SHP77 (cell line): Measurements from ENCODE around the gene CST7.

Experiments used
- DNase-seq, 2 experiments: peaks; one replicate each; lab custom pipeline; 2025; lab: John Stamatoyannopoulos, UW

Gene CST7

DNA sequence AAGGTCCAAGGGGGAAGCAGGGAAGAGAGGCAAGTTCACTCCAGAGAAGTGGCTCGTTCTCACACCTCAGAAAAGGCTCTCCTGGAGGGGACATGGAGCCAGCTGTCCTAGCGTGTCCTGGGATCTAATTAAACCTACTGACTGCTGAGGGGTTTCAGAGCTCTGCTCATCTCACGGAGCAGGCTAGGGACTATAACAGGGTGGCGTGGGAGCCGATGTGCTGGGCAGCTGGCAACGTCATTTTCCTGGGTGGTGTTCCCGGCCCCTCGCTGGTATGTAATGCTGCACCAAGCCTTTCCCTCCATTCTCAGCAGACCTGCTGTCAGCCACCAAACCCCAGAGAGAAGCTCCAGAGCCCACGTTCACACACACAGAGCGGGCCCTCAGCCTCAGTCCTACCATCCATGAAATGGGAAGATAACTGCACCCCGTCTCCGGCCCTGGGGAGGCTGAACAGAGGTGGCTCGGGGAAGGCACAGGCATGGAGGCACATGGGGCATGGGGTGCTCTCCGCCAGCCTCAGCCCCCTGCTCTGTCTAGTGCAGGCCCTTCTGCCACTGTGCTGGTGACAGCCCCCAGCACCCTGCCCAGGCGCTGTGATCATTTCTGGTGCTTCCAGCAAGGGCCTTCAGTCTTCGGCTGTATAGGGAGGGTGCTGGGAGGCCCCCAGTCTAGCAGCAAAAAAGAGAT is 1.9 kb downstream of the CST7 start:
- no peak for DNase-seq

- no peak for DNase-seq
Observed at GRCh38 chr20:24951536-24952083, 2.5 kb downstream of the CST7 start.

- DNase-seq, result peak in 1 of 2 experiments; percentile 20
Observed at GRCh38 chr20:24952376-24953208, 3.5 kb downstream of the CST7 start.

DNA sequence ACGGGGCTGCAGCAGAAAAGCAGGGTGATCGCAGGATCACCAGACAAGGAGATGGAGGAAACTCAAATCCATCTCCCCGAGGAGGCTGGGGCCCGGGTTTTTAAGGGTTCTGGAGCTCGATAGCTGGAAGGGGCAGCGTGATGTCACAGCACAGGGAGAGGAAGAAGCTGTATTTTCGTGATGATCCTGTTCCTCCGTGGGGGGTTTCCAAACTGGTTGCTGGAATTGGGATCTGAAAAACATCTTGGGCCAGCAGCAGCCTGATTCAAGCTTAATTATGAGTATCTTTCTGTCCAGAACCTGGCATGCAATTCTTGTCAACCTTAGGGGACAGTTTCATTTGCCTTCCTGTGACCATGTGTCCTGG is 4.1 kb downstream of the CST7 start:
- no peak for DNase-seq

- DNase-seq, result no peak
Observed at GRCh38 chr20:24953621-24954133, 4.6 kb downstream of the CST7 start.

DNA sequence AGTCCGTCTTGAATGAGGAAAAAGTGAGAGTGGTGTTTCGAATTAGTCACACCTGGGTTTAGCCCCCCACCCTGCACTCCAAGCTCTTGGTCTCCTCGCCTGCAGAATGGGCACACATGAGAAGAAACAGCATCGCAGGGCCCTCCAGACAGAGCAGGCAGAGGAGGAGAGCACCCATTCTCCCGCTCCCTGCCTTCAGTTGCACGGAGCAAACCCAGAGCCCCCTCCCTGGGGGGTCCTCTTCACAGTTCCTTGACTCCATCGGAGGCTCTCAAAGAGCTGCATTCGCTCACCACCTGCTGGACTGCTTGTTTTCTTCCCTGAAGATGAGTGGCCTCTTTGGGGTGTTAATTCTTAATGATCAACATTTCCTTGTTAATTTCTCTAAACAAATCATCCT is 5.1 kb downstream of the CST7 start:
- DNase-seq, result no peak

- DNase-seq, result no peak
Observed at GRCh38 chr20:24954566-24954965, 5.5 kb downstream of the CST7 start.

GRCh38 chr20:24955045-24955444 is 6.0 kb downstream of the CST7 start:
- DNase-seq, result no peak

GRCh38 chr20:24956001-24956841 is 7.2 kb downstream of the CST7 start:
- DNase-seq, result no peak

GRCh38 chr20:24957326-24958016 is 8.4 kb downstream of the CST7 start:
- no peak for DNase-seq

- no peak for DNase-seq
Observed at GRCh38 chr20:24958506-24959385, 9.7 kb downstream of the CST7 start.

DNA sequence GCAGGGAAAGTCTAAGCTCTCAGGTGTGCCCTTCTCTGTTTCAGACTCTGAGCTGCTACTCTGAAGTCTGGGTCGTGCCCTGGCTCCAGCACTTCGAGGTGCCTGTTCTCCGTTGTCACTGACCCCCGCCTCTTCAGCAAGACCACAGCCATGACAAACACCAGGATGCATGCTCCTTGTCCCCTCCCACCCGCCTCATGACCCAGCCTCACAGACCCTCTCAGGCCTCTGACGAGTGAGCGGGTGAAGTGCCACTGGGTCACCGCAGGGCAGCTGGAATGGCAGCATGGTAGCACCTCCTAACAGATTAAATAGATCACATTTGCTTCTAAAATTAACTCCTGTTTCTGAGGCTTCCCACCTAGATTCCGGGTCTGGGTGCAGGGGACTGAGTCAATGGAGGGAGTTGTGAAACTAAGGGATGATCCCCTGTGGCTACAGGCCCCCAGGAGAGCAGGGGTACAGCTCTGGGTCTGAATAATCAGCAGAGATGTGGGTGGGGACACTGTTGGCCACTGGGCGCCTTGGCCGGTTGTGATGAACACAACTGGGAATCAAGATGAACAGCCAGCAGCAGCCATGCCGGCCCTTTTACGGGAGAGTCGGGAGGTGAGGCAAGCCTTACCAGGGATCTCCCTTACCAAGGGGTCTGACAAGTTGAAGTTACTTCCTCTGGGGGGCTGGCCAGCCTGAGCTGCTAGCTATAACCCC is 10.7 kb downstream of the CST7 start:
- DNase-seq, result no peak

GRCh38 chr20:24960302-24960801 is 11.3 kb downstream of the CST7 start:
- DNase-seq, result no peak

GRCh38 chr20:24960861-24961260 is 11.8 kb downstream of the CST7 start:
- DNase-seq, result no peak

DNA sequence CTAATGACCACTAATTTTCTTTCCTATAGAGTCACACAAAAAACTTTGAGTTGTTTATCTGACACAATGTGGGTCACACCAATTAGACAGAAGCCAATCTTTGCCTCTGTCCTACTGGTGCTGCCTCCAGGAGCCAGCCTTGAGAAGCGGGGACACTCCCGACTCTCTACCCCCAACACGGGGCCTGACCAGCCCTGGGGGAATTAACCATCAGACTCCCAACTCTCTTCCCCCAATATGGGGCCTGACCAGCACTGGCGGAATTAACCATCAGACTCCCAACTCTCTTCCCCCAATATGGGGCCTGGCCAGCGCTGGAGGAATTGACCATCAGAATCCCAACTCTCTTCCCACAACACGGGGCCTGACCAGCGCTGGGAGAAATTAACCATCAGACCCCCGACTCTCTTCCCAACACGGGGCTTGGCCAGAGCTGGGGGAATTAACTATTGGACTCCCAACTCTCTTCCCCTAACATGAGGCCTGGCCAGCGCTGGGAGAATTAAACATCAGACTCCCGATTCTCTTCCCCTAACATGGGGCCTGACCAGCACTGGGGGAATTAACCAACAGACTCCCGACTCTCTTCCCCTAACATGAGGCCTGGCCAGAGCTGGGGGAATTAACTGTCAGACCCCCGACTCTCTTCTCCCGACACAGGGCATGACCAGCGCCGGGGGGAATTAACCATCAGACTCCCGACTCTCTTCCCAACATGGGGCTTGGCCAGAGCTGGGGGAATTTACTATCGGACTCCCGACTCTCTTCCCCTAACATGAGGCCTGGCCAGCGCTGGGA is 12.5 kb downstream of the CST7 start:
- no peak for DNase-seq

DNA sequence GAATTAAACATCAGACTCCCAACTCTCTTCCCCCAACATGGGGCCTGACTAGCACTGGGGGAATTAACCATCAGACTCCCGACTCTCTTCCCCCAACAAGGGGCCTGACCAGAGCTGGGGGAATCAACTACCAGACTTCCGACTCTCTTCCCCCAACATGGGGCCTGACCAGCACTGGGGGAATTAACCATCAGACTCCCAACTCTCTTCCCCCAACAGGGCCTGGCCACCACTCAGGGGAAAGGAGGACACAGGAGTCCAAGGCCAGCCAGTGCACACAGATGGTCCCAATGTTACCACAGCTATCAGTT is 13.1 kb downstream of the CST7 start:
- no peak for DNase-seq

DNA sequence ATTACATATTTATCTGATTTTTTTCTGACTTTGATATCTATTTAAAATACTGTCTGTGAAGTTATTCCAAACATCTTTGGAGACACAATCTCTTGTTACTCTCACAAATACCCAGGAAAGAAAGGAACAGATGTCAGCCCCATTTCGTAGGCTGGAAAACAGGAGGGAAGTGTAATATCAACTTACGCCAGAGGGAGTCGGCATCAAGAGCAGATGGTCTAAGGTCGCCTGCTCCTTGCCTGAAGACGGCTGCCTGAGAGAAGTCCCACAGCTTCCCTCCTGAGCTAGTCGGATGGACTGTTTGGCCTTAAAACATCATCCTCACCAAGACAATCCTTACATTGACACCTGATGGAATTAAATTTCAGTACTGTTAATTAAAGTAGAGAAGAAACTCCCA is 13.4 kb downstream of the CST7 start:
- DNase-seq, result no peak

DNA sequence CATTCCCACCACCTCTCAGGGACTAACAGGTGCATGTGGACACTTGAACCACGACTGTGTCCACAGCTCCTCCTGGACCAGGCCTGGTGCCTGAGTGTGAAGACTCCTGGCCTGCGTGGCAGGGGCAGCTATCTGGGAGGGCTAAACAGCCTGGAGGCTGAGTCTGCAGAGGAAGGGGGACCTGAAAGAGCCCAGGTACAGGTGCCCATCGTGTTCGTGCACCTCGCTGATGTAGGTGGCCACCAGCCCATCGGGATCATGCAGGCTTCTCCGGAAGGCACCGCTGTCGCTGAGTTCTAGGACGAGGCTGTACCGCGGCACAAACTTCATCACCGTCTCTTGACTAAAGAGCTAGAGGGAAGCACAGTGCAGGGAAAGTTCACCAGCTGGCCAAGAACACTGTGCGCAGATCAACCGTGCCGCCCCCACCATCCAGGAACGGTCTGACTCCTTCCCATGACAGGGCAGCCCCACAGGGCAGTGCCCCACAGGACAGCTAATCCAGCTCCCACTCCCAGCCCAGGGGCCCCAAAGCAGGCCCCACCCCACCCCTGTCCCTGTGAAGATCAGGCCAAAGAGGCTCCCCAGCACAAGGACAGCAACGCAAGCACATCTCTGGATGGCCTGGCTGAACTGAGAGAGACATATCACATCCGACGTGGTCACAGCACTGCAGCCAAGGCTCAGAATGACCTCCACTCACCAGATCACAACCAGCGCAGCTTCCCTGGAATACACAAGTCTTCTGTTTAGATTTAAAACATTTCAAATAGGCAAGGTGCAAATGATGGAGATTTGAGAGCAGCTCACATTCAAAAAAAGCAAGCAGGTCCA is 14.8 kb downstream of the CST7 start:
- DNase-seq, result no peak
